Astrocyte (in vitro differentiated cells and primary cell): Measurements from ENCODE around the gene FGF12. TPM values are rescaled to one million over a fixed set of nuclear protein-coding genes. Genes with fewer than 3 reads are reported as not detected.
"Not testable (repeated sequence)": the region's sequence is repeated elsewhere in the genome, so short reads cannot be mapped to it uniquely, and the experiment has no call there.

ENCODE experiments used
- DNase-seq: peaks from one replicate; pipeline ENCODE4 v3.0.0-alpha.2; 2010; ENCODE audit warnings: low read depth
- FAIRE-seq: peaks from 2 replicates; lab custom pipeline; 2011; peaks lifted over from hg19 to GRCh38; lab: Jason Lieb, UNC
- H2AFZ ChIP-seq: 2 replicates; pipeline ENCODE4 v1.6.0; 2012; ENCODE audit warnings: low read depth, low read length, inconsistent platforms
- H3K27ac ChIP-seq: 2 replicates; pipeline ENCODE4 v1.5.1; 2011; ENCODE audit warnings: low read depth, low read length, inconsistent platforms
- H3K27me3 ChIP-seq: 2 replicates; pipeline ENCODE4 v1.6.0; 2011; ENCODE audit warnings: low read length, inconsistent platforms; ENCODE audit not compliant: insufficient read depth
- H3K36me3 ChIP-seq: 2 replicates; pipeline ENCODE4 v1.5.1; 2011; ENCODE audit warnings: low read length, inconsistent platforms; ENCODE audit not compliant: insufficient read depth
- H3K4me1 ChIP-seq: 2 replicates; pipeline ENCODE4 v1.5.1; 2011; ENCODE audit warnings: low read length, inconsistent platforms; ENCODE audit not compliant: insufficient read depth
- H3K4me2 ChIP-seq: 2 replicates; pipeline ENCODE4 v1.6.0; 2012; ENCODE audit warnings: low read length, inconsistent platforms
- H3K4me3 ChIP-seq: 2 replicates; pipeline ENCODE4 v1.5.1; 2011; ENCODE audit warnings: low read depth, mild to moderate bottlenecking, low read length, inconsistent platforms; ENCODE audit not compliant: insufficient read depth
- H3K79me2 ChIP-seq: 2 replicates; pipeline ENCODE4 v1.6.0; 2012; ENCODE audit warnings: mild to moderate bottlenecking, low read length, inconsistent platforms; ENCODE audit not compliant: insufficient read depth
- H3K9ac ChIP-seq: 2 replicates; pipeline ENCODE4 v1.6.0; 2012; ENCODE audit warnings: mild to moderate bottlenecking, low read length, inconsistent platforms
- H3K9me3 ChIP-seq: 2 replicates; pipeline ENCODE4 v1.5.1; 2012; ENCODE audit warnings: low read depth, mild to moderate bottlenecking, low read length, inconsistent platforms; ENCODE audit not compliant: insufficient read depth
- H4K20me1 ChIP-seq: 2 replicates; pipeline ENCODE4 v1.6.0; 2012; ENCODE audit warnings: low read length, inconsistent platforms; ENCODE audit not compliant: insufficient read depth
- H3K27ac Mint-ChIP-seq: one replicate; pipeline ENCODE4 v1.8.0; 2021; ENCODE audit warnings: mild to moderate bottlenecking, mixed read lengths; ENCODE audit not compliant: unreplicated experiment
- H3K27me3 Mint-ChIP-seq: one replicate; pipeline ENCODE4 v1.8.0; 2021; ENCODE audit warnings: low read depth, mixed read lengths; ENCODE audit not compliant: unreplicated experiment
- H3K36me3 Mint-ChIP-seq: one replicate; pipeline ENCODE4 v1.8.0; 2021; ENCODE audit warnings: low read depth, mixed read lengths; ENCODE audit not compliant: unreplicated experiment
- H3K4me1 Mint-ChIP-seq: one replicate; pipeline ENCODE4 v1.8.0; 2021; ENCODE audit warnings: low read depth, mixed read lengths; ENCODE audit not compliant: unreplicated experiment
- H3K4me3 Mint-ChIP-seq: one replicate; pipeline ENCODE4 v1.8.0; 2021; ENCODE audit warnings: mild to moderate bottlenecking, moderate library complexity, mixed read lengths; ENCODE audit not compliant: unreplicated experiment
- H3K9me3 Mint-ChIP-seq: one replicate; pipeline ENCODE4 v1.8.0; 2021; ENCODE audit warnings: mild to moderate bottlenecking, mixed read lengths; ENCODE audit not compliant: unreplicated experiment
- EZH2 ChIP-seq: IDR thresholded peaks from 2 replicates; pipeline ENCODE4 v1.6.1; 2012; ENCODE audit warnings: mild to moderate bottlenecking, low read length, inconsistent platforms; ENCODE audit not compliant: insufficient read depth
- total RNA-seq: library from RNA; stranded (reverse); gene quantifications from 2 replicates; pipeline ENCODE4 v1.2.1, GENCODE V29; 2021
- TF ChIP-seq, protein P1 (sequence below): IDR thresholded peaks from 2 replicates; pipeline ENCODE4 v1.5.1; 2011; ENCODE audit warnings: low read depth, mild to moderate bottlenecking, inconsistent platforms, low read length, moderate library complexity; ENCODE audit not compliant: insufficient read depth

Gene FGF12
- total RNA-seq, 1 donor from 2014 or later, result 1.4 TPM

DNA sequence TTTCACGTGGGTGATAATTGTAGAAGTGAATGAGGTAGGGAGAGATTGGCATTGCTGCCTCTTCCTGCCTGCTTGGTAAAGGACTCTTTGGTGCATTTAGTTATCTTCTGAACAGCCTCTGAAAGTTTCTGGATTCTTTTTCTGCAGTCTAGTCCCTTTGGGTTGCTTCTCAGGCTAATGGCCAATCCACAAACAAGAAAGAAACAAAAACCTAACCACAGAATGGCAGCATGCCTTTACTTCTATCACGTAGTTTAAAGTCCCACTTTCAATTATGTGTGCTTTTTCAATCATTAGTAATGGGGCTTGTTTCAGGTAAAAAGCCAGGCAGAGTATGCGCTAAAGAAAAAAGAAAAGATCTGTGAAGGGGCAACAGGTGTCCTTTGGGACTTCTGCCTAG lies 7.4 kb downstream of the FGF12 start:
- FAIRE-seq, result no peak
- no peaks in the 10 kb centered on the region for H3K9me3 Mint-ChIP-seq

DNA sequence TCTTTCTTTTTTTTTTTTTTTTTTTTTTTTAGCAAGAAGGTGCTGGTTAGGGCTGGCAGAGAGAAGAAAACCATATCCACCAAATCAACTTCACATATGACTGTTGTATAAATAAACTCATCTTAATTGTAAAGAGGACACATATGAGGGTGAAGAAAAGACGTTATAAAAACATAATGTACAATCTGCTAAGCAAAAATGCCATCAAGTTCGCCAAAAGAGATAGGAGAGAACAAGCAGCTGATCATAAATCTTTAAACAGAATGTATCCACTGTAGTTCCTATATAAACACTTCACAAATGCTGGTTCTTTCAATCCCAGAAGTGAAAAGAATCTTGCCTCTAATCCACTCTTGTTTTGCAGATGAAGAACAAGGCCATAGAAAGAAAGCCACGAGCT lies 9.2 kb downstream of the FGF12 start:
- H3K27me3 Mint-ChIP-seq, result no peaks in the 10 kb centered on the region
- Histone ChIP-seq H3K4me3 (no peak overlapping the region), H3K4me1 (no peaks in the 10 kb centered on the region), H2AFZ (no peak overlapping the region), H3K79me2 (no peaks in the 10 kb centered on the region), H3K27me3 (no peaks in the 10 kb centered on the region), H3K9me3 (no peaks in the 10 kb centered on the region), H3K9ac (no peak overlapping the region), H3K27ac (no peak overlapping the region), H4K20me1 (no peaks in the 10 kb centered on the region), H3K36me3 (no peaks in the 10 kb centered on the region), H3K4me2 (no peak overlapping the region)
- no peaks in the 10 kb centered on the region for H3K4me1 Mint-ChIP-seq
- no peaks in the 10 kb centered on the region for H3K36me3 Mint-ChIP-seq
- DNase-seq (no peak), FAIRE-seq (no peak)
- no peak overlapping the region for H3K4me3 Mint-ChIP-seq
- TF ChIP-seq, protein P1, sequence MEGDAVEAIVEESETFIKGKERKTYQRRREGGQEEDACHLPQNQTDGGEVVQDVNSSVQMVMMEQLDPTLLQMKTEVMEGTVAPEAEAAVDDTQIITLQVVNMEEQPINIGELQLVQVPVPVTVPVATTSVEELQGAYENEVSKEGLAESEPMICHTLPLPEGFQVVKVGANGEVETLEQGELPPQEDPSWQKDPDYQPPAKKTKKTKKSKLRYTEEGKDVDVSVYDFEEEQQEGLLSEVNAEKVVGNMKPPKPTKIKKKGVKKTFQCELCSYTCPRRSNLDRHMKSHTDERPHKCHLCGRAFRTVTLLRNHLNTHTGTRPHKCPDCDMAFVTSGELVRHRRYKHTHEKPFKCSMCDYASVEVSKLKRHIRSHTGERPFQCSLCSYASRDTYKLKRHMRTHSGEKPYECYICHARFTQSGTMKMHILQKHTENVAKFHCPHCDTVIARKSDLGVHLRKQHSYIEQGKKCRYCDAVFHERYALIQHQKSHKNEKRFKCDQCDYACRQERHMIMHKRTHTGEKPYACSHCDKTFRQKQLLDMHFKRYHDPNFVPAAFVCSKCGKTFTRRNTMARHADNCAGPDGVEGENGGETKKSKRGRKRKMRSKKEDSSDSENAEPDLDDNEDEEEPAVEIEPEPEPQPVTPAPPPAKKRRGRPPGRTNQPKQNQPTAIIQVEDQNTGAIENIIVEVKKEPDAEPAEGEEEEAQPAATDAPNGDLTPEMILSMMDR, result no peak
- TF ChIP-seq EZH2, result no peak
- no peaks in the 10 kb centered on the region for H3K9me3 Mint-ChIP-seq
- no peak overlapping the region for H3K27ac Mint-ChIP-seq

More for the DNA sequence above, 7.4 kb downstream of the FGF12 start:
- Histone ChIP-seq H3K4me1 (no peaks in the 10 kb centered on the region), H3K4me3 (no peak overlapping the region), H3K79me2 (no peaks in the 10 kb centered on the region), H3K36me3 (no peaks in the 10 kb centered on the region), H3K27me3 (no peaks in the 10 kb centered on the region), H3K9me3 (no peaks in the 10 kb centered on the region), H3K4me2 (no peak overlapping the region), H3K27ac (no peak overlapping the region), H4K20me1 (no peaks in the 10 kb centered on the region), H3K9ac (no peak overlapping the region), H2AFZ (no peak overlapping the region)
- TF ChIP-seq EZH2, result no peak
- TF ChIP-seq, protein P1, result no peak
- no peak for DNase-seq
- H3K27me3 Mint-ChIP-seq, result no peaks in the 10 kb centered on the region
- H3K4me3 Mint-ChIP-seq, result no peak overlapping the region
- no peaks in the 10 kb centered on the region for H3K36me3 Mint-ChIP-seq
- no peak overlapping the region for H3K27ac Mint-ChIP-seq
- H3K4me1 Mint-ChIP-seq, result no peaks in the 10 kb centered on the region

DNA sequence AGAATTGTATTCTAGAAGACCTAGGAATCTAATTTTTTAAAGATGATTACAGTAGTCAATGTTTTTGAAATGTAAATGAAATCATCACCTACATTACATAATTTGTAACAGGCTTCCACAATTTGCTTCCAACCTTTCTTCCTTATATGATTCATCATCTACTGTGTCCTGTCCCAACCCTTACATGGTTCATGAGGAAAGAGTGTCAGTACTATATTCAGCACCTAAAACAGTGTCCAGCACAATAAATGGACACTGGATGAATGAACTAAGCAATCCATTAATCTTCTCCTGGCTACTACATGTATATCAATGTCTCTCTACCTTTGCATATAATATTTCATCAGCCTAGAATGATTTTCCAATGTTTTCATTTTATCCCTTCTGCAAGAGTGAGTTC lies 12.2 kb downstream of the FGF12 start:
- Histone ChIP-seq H3K4me1 (no peaks in the 10 kb centered on the region), H3K36me3 (no peaks in the 10 kb centered on the region), H3K9ac (no peak overlapping the region), H3K27me3 (no peaks in the 10 kb centered on the region), H2AFZ (no peak overlapping the region), H4K20me1 (no peaks in the 10 kb centered on the region), H3K79me2 (no peaks in the 10 kb centered on the region), H3K4me2 (no peak overlapping the region), H3K4me3 (no peak overlapping the region), H3K9me3 (no peaks in the 10 kb centered on the region), H3K27ac (no peak overlapping the region)
- Mint-ChIP-seq H3K9me3 (peaks cover 2% of the 10 kb centered on the region), H3K36me3 (no peaks in the 10 kb centered on the region), H3K4me3 (no peak overlapping the region), H3K4me1 (no peaks in the 10 kb centered on the region), H3K27me3 (no peaks in the 10 kb centered on the region), H3K27ac (no peak overlapping the region)
- TF ChIP-seq EZH2, result no peak
- TF ChIP-seq, protein P1, result no peak
- no peak for DNase-seq
- FAIRE-seq, result no peak

DNA sequence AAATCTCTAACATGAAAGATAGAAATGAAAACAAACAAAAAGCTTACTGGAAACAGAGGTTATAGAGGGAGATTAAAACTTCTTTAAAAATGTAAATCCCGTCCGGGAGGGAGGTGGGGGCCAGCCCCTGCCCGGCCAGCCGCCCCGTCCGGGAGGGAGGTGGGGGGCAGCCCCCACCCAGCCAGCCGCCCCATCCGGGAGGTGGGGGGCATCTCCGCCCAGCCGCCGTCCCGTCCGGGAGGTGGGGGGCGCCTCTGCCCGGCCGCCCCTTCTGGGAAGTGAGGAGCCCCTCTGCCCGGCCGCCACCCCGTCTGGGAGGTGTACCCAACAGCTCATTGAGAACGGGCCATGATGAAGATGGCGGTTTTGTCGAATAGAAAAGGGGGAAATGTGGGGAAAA lies 16.2 kb downstream of the FGF12 start:
- not testable (repeated sequence) for H3K36me3 Mint-ChIP-seq, H3K27ac ChIP-seq, FAIRE-seq, H3K4me3 Mint-ChIP-seq, H3K27ac Mint-ChIP-seq, H3K36me3 ChIP-seq, H3K4me2 ChIP-seq, H3K79me2 ChIP-seq, H3K4me1 Mint-ChIP-seq, H3K27me3 ChIP-seq, H3K9ac ChIP-seq, H4K20me1 ChIP-seq, H3K4me3 ChIP-seq, H3K4me1 ChIP-seq, H3K27me3 Mint-ChIP-seq, H2AFZ ChIP-seq, H3K9me3 ChIP-seq, DNase-seq, H3K9me3 Mint-ChIP-seq
